Heart left ventricle (tissue), 16 donors: ENCODE measurements around the gene ACBD3. TPM values are rescaled to one million over a fixed set of nuclear protein-coding genes. Genes with fewer than 3 reads are reported as not detected.

ENCODE experiments used
- ATAC-seq, 4 donors: fragments of 200-7000 bp; cut with Tn5 transposase; one replicate each; pipeline ENCODE4 v1.9.1; 2020 to 2022; ENCODE audit warnings: moderate library complexity in 4 of 4, mild to moderate bottlenecking in 3 of 4, moderate number of reproducible peaks in 1 of 4
- DNase-seq, 5 donors: peaks; one replicate each; pipeline ENCODE4 v3.0.0-alpha.2; 2020
- H3K27ac ChIP-seq, 12 donors: fragments of 200-600 bp; sonication (generic) in 4 of 12; one replicate each; pipeline versions ENCODE4 v1.5.0 to v1.8.0; 2016 to 2022; ENCODE audit warnings: mild to moderate bottlenecking in 2 of 12
- H3K27me3 ChIP-seq, 9 donors: fragments of 200-600 bp; sonication (generic) in 2 of 9; one replicate each; pipeline versions ENCODE4 v1.5.1 to v1.8.0; 2016 to 2022; ENCODE audit warnings: mild to moderate bottlenecking in 3 of 9
- H3K36me3 ChIP-seq, 9 donors: fragments of 200-600 bp; sonication (generic) in 2 of 9; one replicate each; pipeline versions ENCODE4 v1.5.0 to v1.8.0; 2018 to 2022; ENCODE audit warnings: mild to moderate bottlenecking in 2 of 9
- H3K4me1 ChIP-seq, 12 donors: fragments of 200-600 bp; sonication (generic) in 4 of 12; one replicate each; pipeline versions ENCODE4 v1.5.0 to v1.8.0; 2016 to 2022; ENCODE audit warnings: mild to moderate bottlenecking in 3 of 12
- H3K4me3 ChIP-seq, 12 donors: fragments of 200-600 bp; sonication (generic) in 4 of 12; one replicate each; pipeline versions ENCODE4 v1.5.0 to v1.8.0; 2017 to 2022; ENCODE audit warnings: mild to moderate bottlenecking in 9 of 12, moderate library complexity in 4 of 12
- H3K9me3 ChIP-seq, 12 donors: fragments of 200-600 bp; sonication (generic) in 4 of 12; one replicate each; pipeline versions ENCODE4 v1.5.0 to v1.8.0; 2016 to 2022; ENCODE audit warnings: mild to moderate bottlenecking in 1 of 12
- POLR2A ChIP-seq, 2 donors: fragments of 450-650 bp; IDR thresholded peaks; one replicate each; pipeline ENCODE4 v1.6.1; 2017; ENCODE audit warnings: antibody characterized with exemption in 2 of 2, mild to moderate bottlenecking in 2 of 2, moderate library complexity in 2 of 2
- WGBS, 4 donors: extraction: QIAGEN DNeasy Blood & Tissue Kit in 2 of 4; methylation state at CpG; one replicate each; pipeline versions ENCODE4 v1.1.5 to v1.1.7; 2013 to 2018; 5-methylcytosine and 5-hydroxymethylcytosine counted together
- intact Hi-C, 10 donors: fragments of 100-400 bp; cut with DNase I; formaldehyde crosslinking; loops; one replicate each; pipeline versions ENCODE4 v1.11.1 to v1.14.2; 2022
- polyA plus RNA-seq, 2 donors: library from polyadenylated mRNA; stranded (reverse); fragments of 200-250 nt; gene quantifications; one replicate each; pipeline ENCODE4 v1.2.3, GENCODE V29; 2013
- total RNA-seq, 9 donors: library from RNA; depleted of rRNA in 2 of 9; stranded (reverse); fragments of >200 nt in 2 of 9; fragmentation: NEBNext Ultra II Directional in 3 of 9; extraction: Animal tissue kit (Norgen Biotek cat#: 25700) in 3 of 9; gene quantifications; one replicate each; pipeline versions ENCODE4 v1.1.0 to v1.2.4, GENCODE V29; 2016 to 2023
- TF ChIP-seq, protein P1 (sequence below), 12 donors: fragments of 200-600 bp; sonication (generic) in 4 of 12; IDR thresholded peaks; one replicate each; pipeline versions ENCODE4 v1.5.0 to v1.8.0; 2018 to 2022; ENCODE audit warnings: antibody characterized with exemption in 12 of 12, mild to moderate bottlenecking in 5 of 12
- donor health status: ischemic (EF 13 %, LVEDD 7.1; RV severe dilation, severe dysfunction).
- donor health status: healthy with polysubstance abuse.
- donor health status: DM: no; HTN: yes; CAD: no.
- donor health status: DM: no; HTN: no; CAD: no.
- donor health status: ischemic (EF 25% LVEDD 6.9; RV normal size, moderate dysfunction).
- donor health status: ischemic (EF 25% LVEDD 5.7; RV mildly dilated, moderate dysfunction).
- donor health status: healthy.
- donor health status: DM: yes; HTN: yes; CAD: no.
- donor health status: ischemic (EF 35%, LVEDD 5.7; RV mildly dilated, moderate dysfunction).
- donor health status: nonischemic (EF 11% LVEDD 7.7; RV severe dilation, severe dysfunction).
- donor health status: DM: yes; HTN: yes; CAD: no.
- donor health status: PGD.
- donor health status: ischemic (EF 29% LVEDD 5.4; RV normal size, mild dysfunction).
- donor health status: nonischemic (EF 23%, LVEDD 6.1; RV moderate dilation, normal function).

The ACBD3 gene
- total and polyA plus RNA-seq, 11 donors, result 9.3 to 39.1 (median 28.0) TPM

DNA sequence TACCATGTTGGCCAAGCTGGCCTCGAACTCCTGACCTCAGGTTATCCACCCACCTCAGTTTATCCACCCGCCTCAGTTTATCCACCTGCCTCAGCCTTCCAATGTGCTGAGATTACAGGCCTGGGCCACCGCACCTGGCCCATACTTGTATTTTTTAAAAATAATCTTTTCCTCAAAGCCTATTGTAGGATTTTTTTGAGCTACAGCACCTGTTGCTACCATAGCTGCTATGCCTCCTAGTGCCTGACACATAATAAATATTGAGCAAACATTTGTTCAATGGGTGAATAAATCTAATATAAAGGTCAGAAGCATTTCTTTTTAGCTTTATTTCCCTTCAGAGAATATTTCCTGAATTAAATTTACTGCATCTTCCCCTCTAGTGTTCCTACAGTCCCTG is 15.7 kb upstream of the ACBD3 start:
- Histone ChIP-seq H3K27me3 (no peaks in the 10 kb centered on the region), H3K9me3 (no peaks in the 10 kb centered on the region), H3K36me3 (no peaks in the 10 kb centered on the region), H3K4me1 (peaks cover 0 to 4% (median 0%) of the 10 kb centered on the region in 12 donors), H3K27ac (no peak overlapping the region), H3K4me3 (no peak overlapping the region)
- intact Hi-C loops, result no loop called here
- WGBS, 4 donors, result 90 to 93% (median 92%) methylated on average over 3 of the region's 3 CpGs
- DNase-seq (no peak), ATAC-seq (no peak)
- TF ChIP-seq POLR2A (IDR thresholded peaks at IDR 0.05), result no peak
- TF ChIP-seq, protein P1, sequence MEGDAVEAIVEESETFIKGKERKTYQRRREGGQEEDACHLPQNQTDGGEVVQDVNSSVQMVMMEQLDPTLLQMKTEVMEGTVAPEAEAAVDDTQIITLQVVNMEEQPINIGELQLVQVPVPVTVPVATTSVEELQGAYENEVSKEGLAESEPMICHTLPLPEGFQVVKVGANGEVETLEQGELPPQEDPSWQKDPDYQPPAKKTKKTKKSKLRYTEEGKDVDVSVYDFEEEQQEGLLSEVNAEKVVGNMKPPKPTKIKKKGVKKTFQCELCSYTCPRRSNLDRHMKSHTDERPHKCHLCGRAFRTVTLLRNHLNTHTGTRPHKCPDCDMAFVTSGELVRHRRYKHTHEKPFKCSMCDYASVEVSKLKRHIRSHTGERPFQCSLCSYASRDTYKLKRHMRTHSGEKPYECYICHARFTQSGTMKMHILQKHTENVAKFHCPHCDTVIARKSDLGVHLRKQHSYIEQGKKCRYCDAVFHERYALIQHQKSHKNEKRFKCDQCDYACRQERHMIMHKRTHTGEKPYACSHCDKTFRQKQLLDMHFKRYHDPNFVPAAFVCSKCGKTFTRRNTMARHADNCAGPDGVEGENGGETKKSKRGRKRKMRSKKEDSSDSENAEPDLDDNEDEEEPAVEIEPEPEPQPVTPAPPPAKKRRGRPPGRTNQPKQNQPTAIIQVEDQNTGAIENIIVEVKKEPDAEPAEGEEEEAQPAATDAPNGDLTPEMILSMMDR (IDR thresholded peaks at IDR 0.05), result no peak

DNA sequence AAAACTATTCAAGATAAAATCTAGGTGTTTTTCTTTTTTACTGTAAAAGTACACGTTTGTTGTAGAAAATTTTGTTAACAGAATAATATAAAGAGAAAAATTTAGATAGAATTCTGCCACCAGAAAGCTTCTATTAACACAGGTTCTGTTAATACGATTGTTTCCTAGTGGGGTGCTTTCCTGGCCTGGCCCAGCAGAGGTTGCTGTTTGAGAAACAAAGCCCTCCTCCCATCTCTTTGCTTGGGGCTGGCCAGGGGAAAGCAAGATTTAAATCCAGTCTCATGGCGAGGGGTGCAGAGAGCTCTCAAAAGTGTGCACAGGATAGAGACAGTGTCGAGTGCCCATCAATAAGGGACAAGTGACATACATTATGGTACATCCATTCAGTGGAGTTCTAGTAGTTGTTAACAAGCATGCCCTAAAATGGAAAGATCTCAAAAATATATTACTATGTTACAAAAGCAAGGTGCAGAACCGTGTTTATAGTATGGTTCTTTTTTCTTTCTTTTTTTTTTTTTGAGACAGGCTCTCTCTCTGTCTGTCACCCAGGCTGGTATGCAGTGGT is 14.6 kb upstream of the ACBD3 start:
- no peak for DNase-seq
- intact Hi-C loops, result no loop called here
- no peak overlapping the region for H3K4me3 ChIP-seq
- no peak overlapping the region for H3K27ac ChIP-seq
- H3K9me3 ChIP-seq, result no peaks in the 10 kb centered on the region
- peaks cover 0 to 10% (median 0%) of the 10 kb centered on the region in 12 donors for H3K4me1 ChIP-seq
- TF ChIP-seq POLR2A (IDR thresholded peaks at IDR 0.05), result no peak
- TF ChIP-seq, protein P1 (IDR thresholded peaks at IDR 0.05), result peak in 2 of 12 donors; percentile 10 to 18
- H3K36me3 ChIP-seq, result no peaks in the 10 kb centered on the region
- WGBS, 4 donors, result 58 to 66% (median 61%) methylated on average over 5 of the region's 5 CpGs
- no peak for ATAC-seq
- no peaks in the 10 kb centered on the region for H3K27me3 ChIP-seq

DNA sequence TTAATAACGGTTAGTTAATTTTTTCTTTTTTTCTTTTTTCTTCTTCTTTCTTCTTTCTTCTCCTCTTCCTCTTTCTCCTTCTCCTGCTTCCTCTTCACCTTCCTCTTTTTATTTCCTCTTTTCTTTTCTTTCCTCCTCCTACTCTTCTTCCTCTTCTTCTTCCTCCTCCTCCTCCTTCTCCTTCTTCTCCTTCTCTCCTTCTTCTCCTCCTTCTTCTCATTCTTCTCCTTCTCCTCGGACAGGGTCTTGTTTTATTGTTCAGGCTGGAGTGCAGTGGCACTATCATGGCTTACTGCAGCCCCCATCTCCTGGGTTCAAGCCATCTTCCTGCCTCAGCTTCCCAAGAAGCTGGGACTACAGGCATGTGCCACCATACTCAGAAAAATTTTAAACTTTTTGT is 13.4 kb upstream of the ACBD3 start:
- intact Hi-C loops, result loop anchor here in 4 of 10 donors (5.0 to 10.0 kb wide), 3 partner anchors 73 to 138 kb away; partner anchors contain the start of gene H3-3A (in 3 of the 4)
- Histone ChIP-seq H3K36me3 (no peaks in the 10 kb centered on the region), H3K4me3 (no peak overlapping the region), H3K9me3 (no peaks in the 10 kb centered on the region), H3K27me3 (no peaks in the 10 kb centered on the region), H3K27ac (no peak overlapping the region), H3K4me1 (peaks cover 0 to 10% (median 0%) of the 10 kb centered on the region in 12 donors)
- DNase-seq, result no peak
- no peak for TF ChIP-seq POLR2A (IDR thresholded peaks at IDR 0.05)
- TF ChIP-seq, protein P1 (IDR thresholded peaks at IDR 0.05), result no peak
- ATAC-seq, result no peak
- 72 to 76% (median 75%) methylated on average over 2 of the region's 2 CpGs for WGBS, 4 donors

DNA sequence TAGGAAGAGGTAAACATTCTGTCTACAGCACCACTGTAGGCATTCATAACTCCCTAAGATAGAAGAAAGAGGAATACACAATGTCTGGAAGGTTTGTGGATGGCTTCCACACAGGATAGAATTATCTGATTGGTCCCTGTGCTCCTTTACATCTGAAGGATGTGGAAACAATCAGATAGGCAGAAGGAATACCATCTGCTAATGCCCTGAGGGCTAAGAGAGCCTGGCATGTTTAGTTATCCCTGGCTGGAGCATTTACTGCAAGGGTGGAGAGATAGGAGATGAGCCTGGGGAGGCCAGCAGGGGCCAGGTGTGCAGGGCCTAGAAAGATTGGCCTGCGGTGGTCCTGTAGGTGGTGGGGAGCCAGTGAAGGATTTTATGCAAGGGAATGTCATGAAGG is 8.6 kb upstream of the ACBD3 start:
- peaks cover 0 to 10% (median 0%) of the 10 kb centered on the region in 12 donors for H3K4me1 ChIP-seq
- H3K27me3 ChIP-seq, result no peaks in the 10 kb centered on the region
- no peaks in the 10 kb centered on the region for H3K9me3 ChIP-seq
- TF ChIP-seq, protein P1 (IDR thresholded peaks at IDR 0.05), result no peak
- TF ChIP-seq POLR2A (IDR thresholded peaks at IDR 0.05), result no peak
- no peak overlapping the region for H3K4me3 ChIP-seq
- DNase-seq (no peak), ATAC-seq (no peak)
- intact Hi-C loops, result loop anchor here in 4 of 10 donors (5.0 to 10.0 kb wide), 3 partner anchors 68 to 133 kb away; partner anchors contain the start of gene H3-3A (in 3 of the 4)
- H3K36me3 ChIP-seq, result no peaks in the 10 kb centered on the region
- no peak overlapping the region for H3K27ac ChIP-seq
- WGBS, 4 donors, result 80 to 87% (median 86%) methylated on average over 1 of the region's 1 CpG
